Neutrophil (primary cell): ENCODE results near the gene TRIM28.

Experiments
- H3K27ac ChIP-seq: fragments of 200-600 bp; sonication (generic); 2 replicates; pipeline ENCODE4 v1.5.1; 2016; ENCODE audit warnings: mild to moderate bottlenecking, moderate library complexity
- H3K27me3 ChIP-seq: fragments of 200-600 bp; sonication (generic); 2 replicates; pipeline ENCODE4 v1.6.0; 2016; ENCODE audit warnings: mild to moderate bottlenecking
- H3K36me3 ChIP-seq: fragments of 200-600 bp; sonication (generic); 2 replicates; pipeline ENCODE4 v1.5.1; 2017
- H3K4me1 ChIP-seq, 2 experiments: fragments of 200-600 bp in 1 of 2; sonication (generic) in 1 of 2; 1 replicate in 1 of 2; 2 replicates in 1 of 2; pipeline versions ENCODE4 v1.5.1 to v1.6.1; 2013 to 2016; ENCODE audit warnings: low read depth in 1 of 2, low read length in 1 of 2, mild to moderate bottlenecking in 1 of 2, moderate library complexity in 1 of 2; ENCODE audit not compliant: control insufficient read depth in 1 of 2, insufficient read depth in 1 of 2
- H3K4me3 ChIP-seq, 2 experiments: fragments of 200-600 bp in 1 of 2; sonication (generic) in 1 of 2; 1 replicate in 1 of 2; 2 replicates in 1 of 2; pipeline ENCODE4 v1.5.1; 2013 to 2016; ENCODE audit warnings: low read depth in 1 of 2, low read length in 1 of 2, mild to moderate bottlenecking in 1 of 2, moderate library complexity in 1 of 2
- H3K9me3 ChIP-seq: fragments of 200-600 bp; sonication (generic); 2 replicates; pipeline ENCODE4 v1.5.1; 2016
- CTCF ChIP-seq: fragments of 200-600 bp; sonication (generic); IDR thresholded peaks from 2 replicates; pipeline ENCODE4 v1.5.1; 2016; ENCODE audit warnings: antibody characterized with exemption

Gene TRIM28

GRCh38 chr19:58563823-58564222 lies 20.0 kb downstream of the TRIM28 start:
- TF ChIP-seq CTCF: no peak
- Histone ChIP-seq H3K27me3 (peaks cover 43% of the 10 kb centered on the region), H3K27ac (no peak overlapping the region), H3K4me3 (no peak overlapping the region), H3K4me1 (peaks cover 28 to 32% of the 10 kb centered on the region in 2 experiments), H3K9me3 (no peaks in the 10 kb centered on the region), H3K36me3 (peaks cover 17% of the 10 kb centered on the region)

- TF ChIP-seq CTCF: no peak
- H3K4me1 ChIP-seq: peaks cover 34 to 35% of the 10 kb centered on the region in 2 experiments
- H3K9me3 ChIP-seq: no peaks in the 10 kb centered on the region
- H3K27ac ChIP-seq: no peak overlapping the region
- H3K36me3 ChIP-seq: peaks cover 28% of the 10 kb centered on the region
- no peak overlapping the region for H3K4me3 ChIP-seq
- peaks cover 26% of the 10 kb centered on the region for H3K27me3 ChIP-seq
These were observed 23.1 kb downstream of the TRIM28 start for GRCh38 chr19:58566989-58567388.

GRCh38 chr19:58568453-58569130 lies 24.7 kb downstream of the TRIM28 start:
- no peak for TF ChIP-seq CTCF
- Histone ChIP-seq H3K27ac (no peak overlapping the region), H3K4me1 (peaks cover 23 to 26% of the 10 kb centered on the region in 2 experiments), H3K9me3 (no peaks in the 10 kb centered on the region), H3K27me3 (peaks cover 10% of the 10 kb centered on the region), H3K36me3 (peaks cover 28% of the 10 kb centered on the region), H3K4me3 (no peak overlapping the region)

GRCh38 chr19:58569191-58569942 lies 25.5 kb downstream of the TRIM28 start:
- Histone ChIP-seq H3K4me3 (no peak overlapping the region), H3K4me1 (peaks cover 31 to 34% of the 10 kb centered on the region in 2 experiments), H3K27me3 (peaks cover 2% of the 10 kb centered on the region), H3K27ac (no peak overlapping the region), H3K36me3 (peaks cover 28% of the 10 kb centered on the region), H3K9me3 (no peaks in the 10 kb centered on the region)
- TF ChIP-seq CTCF: no peak

GRCh38 chr19:58569943-58570670 lies 26.2 kb downstream of the TRIM28 start:
- no peak for TF ChIP-seq CTCF
- no peaks in the 10 kb centered on the region for H3K9me3 ChIP-seq
- H3K27ac ChIP-seq: peak overlapping the region; percentile 98
- peaks cover 35 to 38% of the 10 kb centered on the region in 2 experiments for H3K4me1 ChIP-seq
- H3K4me3 ChIP-seq: no peak overlapping the region
- H3K27me3 ChIP-seq: no peaks in the 10 kb centered on the region
- H3K36me3 ChIP-seq: peaks cover 28% of the 10 kb centered on the region
